Effector memory CD8-positive, alpha-beta T cell (primary cell): Measurements from ENCODE around the gene PAX3.
A peak's percentile ranks its signal among the peaks of the same experiment; 100 is the strongest.

Experiments used
- ATAC-seq: fragments of 150-1000 bp; cut with Tn5 transposase; replicated peaks from 2 replicates; pipeline ENCODE4 v1.10.0; 2021; ENCODE audit warnings: mild to moderate bottlenecking, moderate library complexity
- DNase-seq, 3 experiments: peaks; one replicate each; pipeline ENCODE4 v3.0.0; 2021
- H3K27ac Mint-ChIP-seq, 2 donors: one replicate each; pipeline ENCODE4 v1.8.0; 2022; ENCODE audit warnings: mild to moderate bottlenecking in 2 of 2, mixed read lengths in 2 of 2, moderate library complexity in 2 of 2
- H3K27me3 Mint-ChIP-seq, 2 donors: one replicate each; pipeline ENCODE4 v1.8.0; 2022; ENCODE audit warnings: mixed read lengths in 2 of 2
- H3K36me3 Mint-ChIP-seq: one replicate; pipeline ENCODE4 v1.8.0; 2022; ENCODE audit warnings: mild to moderate bottlenecking, moderate library complexity, mixed read lengths; ENCODE audit not compliant: insufficient read depth
- H3K4me1 Mint-ChIP-seq, 2 donors: one replicate each; pipeline ENCODE4 v1.8.0; 2022; ENCODE audit warnings: low read depth in 2 of 2, mixed read lengths in 2 of 2
- H3K4me3 Mint-ChIP-seq, 2 donors: one replicate each; pipeline ENCODE4 v1.8.0; 2022; ENCODE audit warnings: mild to moderate bottlenecking in 2 of 2, mixed read lengths in 2 of 2, moderate library complexity in 2 of 2
- H3K9me3 Mint-ChIP-seq, 2 donors: one replicate each; pipeline ENCODE4 v1.8.0; 2022; ENCODE audit warnings: mixed read lengths in 2 of 2

The PAX3 gene

GRCh38 chr2:222261504-222261903 lies 37.3 kb downstream of the PAX3 start:
- ATAC-seq: no peak
- Mint-ChIP-seq H3K27ac (no peak overlapping the region), H3K36me3 (no peaks in the 10 kb centered on the region), H3K9me3 (peaks cover 0 to under 1% of the 10 kb centered on the region in 2 donors), H3K27me3 (peaks cover 1 to 3% of the 10 kb centered on the region in 2 donors), H3K4me1 (no peaks in the 10 kb centered on the region), H3K4me3 (no peak overlapping the region)
- DNase-seq: no peak

GRCh38 chr2:222257645-222258044 lies 41.2 kb downstream of the PAX3 start:
- Mint-ChIP-seq H3K36me3 (no peaks in the 10 kb centered on the region), H3K4me1 (no peaks in the 10 kb centered on the region), H3K27me3 (peaks cover 6 to 10% of the 10 kb centered on the region in 2 donors), H3K27ac (no peak overlapping the region), H3K4me3 (no peak overlapping the region), H3K9me3 (peaks cover 0 to 7% of the 10 kb centered on the region in 2 donors)
- ATAC-seq: no peak
- DNase-seq: no peak

GRCh38 chr2:222256250-222256649 lies 42.5 kb downstream of the PAX3 start:
- Mint-ChIP-seq H3K4me1 (no peaks in the 10 kb centered on the region), H3K27ac (peak overlapping the region in 1 of 2 donors; percentile 2), H3K36me3 (no peaks in the 10 kb centered on the region), H3K27me3 (peaks cover 6 to 10% of the 10 kb centered on the region in 2 donors), H3K9me3 (peaks cover 0 to 7% of the 10 kb centered on the region in 2 donors), H3K4me3 (no peak overlapping the region)
- DNase-seq (no peak), ATAC-seq (no peak)

GRCh38 chr2:222255090-222255489 lies 43.7 kb downstream of the PAX3 start:
- ATAC-seq: no peak
- Mint-ChIP-seq H3K27me3 (peaks cover 6 to 10% of the 10 kb centered on the region in 2 donors), H3K36me3 (no peaks in the 10 kb centered on the region), H3K4me3 (no peak overlapping the region), H3K4me1 (no peaks in the 10 kb centered on the region), H3K27ac (no peak overlapping the region), H3K9me3 (peaks cover 0 to 7% of the 10 kb centered on the region in 2 donors)
- DNase-seq: no peak

GRCh38 chr2:222250313-222250712 lies 48.5 kb downstream of the PAX3 start:
- Mint-ChIP-seq H3K4me3 (no peak overlapping the region), H3K36me3 (no peaks in the 10 kb centered on the region), H3K27ac (no peak overlapping the region)

GRCh38 chr2:222249444-222249843 lies 49.4 kb downstream of the PAX3 start:
- no peak overlapping the region for H3K4me3 Mint-ChIP-seq
- H3K9me3 Mint-ChIP-seq: peaks cover 0 to 5% of the 10 kb centered on the region in 2 donors
- no peak for ATAC-seq
- no peaks in the 10 kb centered on the region for H3K36me3 Mint-ChIP-seq
- H3K27me3 Mint-ChIP-seq: no peaks in the 10 kb centered on the region
- no peak for DNase-seq
- no peak overlapping the region for H3K27ac Mint-ChIP-seq
- H3K4me1 Mint-ChIP-seq: no peaks in the 10 kb centered on the region

More at GRCh38 chr2:222250313-222250712, 48.5 kb downstream of the PAX3 start:
- Mint-ChIP-seq H3K9me3 (peaks cover 0 to 4% of the 10 kb centered on the region in 2 donors), H3K27me3 (no peaks in the 10 kb centered on the region), H3K4me1 (no peaks in the 10 kb centered on the region)
- DNase-seq (no peak), ATAC-seq (no peak)

- no peak overlapping the region for H3K4me3 Mint-ChIP-seq
- H3K36me3 Mint-ChIP-seq: no peaks in the 10 kb centered on the region
- ATAC-seq (no peak), DNase-seq (no peak)
- H3K27ac Mint-ChIP-seq: no peak overlapping the region
- H3K9me3 Mint-ChIP-seq: peaks cover 0 to 5% of the 10 kb centered on the region in 2 donors
- no peaks in the 10 kb centered on the region for H3K27me3 Mint-ChIP-seq
- no peaks in the 10 kb centered on the region for H3K4me1 Mint-ChIP-seq
Measured at GRCh38 chr2:222248818-222249217, 50.0 kb downstream of the PAX3 start.

GRCh38 chr2:222248256-222248655 lies 50.5 kb downstream of the PAX3 start:
- DNase-seq: no peak
- Mint-ChIP-seq H3K4me3 (no peak overlapping the region), H3K27ac (no peak overlapping the region), H3K9me3 (peaks cover 0 to 5% of the 10 kb centered on the region in 2 donors), H3K27me3 (no peaks in the 10 kb centered on the region), H3K4me1 (no peaks in the 10 kb centered on the region), H3K36me3 (no peaks in the 10 kb centered on the region)
- no peak for ATAC-seq

GRCh38 chr2:222242532-222242931 lies 56.3 kb downstream of the PAX3 start:
- Mint-ChIP-seq H3K36me3 (no peaks in the 10 kb centered on the region), H3K27me3 (peaks cover 16% of the 10 kb centered on the region in 2 donors), H3K4me3 (no peak overlapping the region), H3K27ac (no peak overlapping the region), H3K9me3 (peaks cover 0 to 4% of the 10 kb centered on the region in 2 donors), H3K4me1 (no peaks in the 10 kb centered on the region)
- ATAC-seq: no peak
- no peak for DNase-seq

GRCh38 chr2:222241128-222241870 lies 57.5 kb downstream of the PAX3 start:
- Mint-ChIP-seq H3K9me3 (peaks cover 0 to 4% of the 10 kb centered on the region in 2 donors), H3K4me3 (no peak overlapping the region), H3K4me1 (no peaks in the 10 kb centered on the region), H3K27me3 (peaks cover 16% of the 10 kb centered on the region in 2 donors), H3K27ac (no peak overlapping the region), H3K36me3 (no peaks in the 10 kb centered on the region)
- ATAC-seq (no peak), DNase-seq (no peak)

- H3K36me3 Mint-ChIP-seq: no peaks in the 10 kb centered on the region
- DNase-seq (no peak), ATAC-seq (no peak)
- peaks cover 0 to 4% of the 10 kb centered on the region in 2 donors for H3K9me3 Mint-ChIP-seq
- H3K27me3 Mint-ChIP-seq: peaks cover 16% of the 10 kb centered on the region in 2 donors
- H3K27ac Mint-ChIP-seq: no peak overlapping the region
- no peak overlapping the region for H3K4me3 Mint-ChIP-seq
- no peaks in the 10 kb centered on the region for H3K4me1 Mint-ChIP-seq
Measured at GRCh38 chr2:222240676-222241049, 58.1 kb downstream of the PAX3 start.

- Mint-ChIP-seq H3K36me3 (no peaks in the 10 kb centered on the region), H3K9me3 (peaks cover 0 to 1% of the 10 kb centered on the region in 2 donors), H3K27ac (no peak overlapping the region), H3K4me1 (no peaks in the 10 kb centered on the region), H3K27me3 (peaks cover 16% of the 10 kb centered on the region in 2 donors), H3K4me3 (no peak overlapping the region)
- DNase-seq: no peak
- no peak for ATAC-seq
Measured at GRCh38 chr2:222239945-222240675, 58.7 kb downstream of the PAX3 start.

GRCh38 chr2:222239091-222239490 lies 59.7 kb downstream of the PAX3 start:
- Mint-ChIP-seq H3K27ac (no peak overlapping the region), H3K9me3 (peaks cover 0 to 1% of the 10 kb centered on the region in 2 donors)

GRCh38 chr2:222238072-222238471 lies 60.7 kb downstream of the PAX3 start:
- H3K4me1 Mint-ChIP-seq: no peaks in the 10 kb centered on the region
- H3K36me3 Mint-ChIP-seq: no peaks in the 10 kb centered on the region
- H3K27me3 Mint-ChIP-seq: peaks cover 16% of the 10 kb centered on the region in 2 donors
- ATAC-seq (no peak), DNase-seq (no peak)
- H3K27ac Mint-ChIP-seq: no peak overlapping the region
- H3K9me3 Mint-ChIP-seq: peaks cover 0 to 1% of the 10 kb centered on the region in 2 donors
- no peak overlapping the region for H3K4me3 Mint-ChIP-seq

More at GRCh38 chr2:222239091-222239490, 59.7 kb downstream of the PAX3 start:
- ATAC-seq (no peak), DNase-seq (no peak)
- peaks cover 16% of the 10 kb centered on the region in 2 donors for H3K27me3 Mint-ChIP-seq
- H3K36me3 Mint-ChIP-seq: no peaks in the 10 kb centered on the region
- H3K4me1 Mint-ChIP-seq: no peaks in the 10 kb centered on the region
- no peak overlapping the region for H3K4me3 Mint-ChIP-seq
